ENCODE results near the gene PNMA1. TPM values are rescaled to one million over a fixed set of nuclear protein-coding genes. Genes with fewer than 3 reads are reported as not detected.

The PNMA1 gene
- total RNA-seq, 1 experiment from 2014 or later: 72.9 TPM

DNA sequence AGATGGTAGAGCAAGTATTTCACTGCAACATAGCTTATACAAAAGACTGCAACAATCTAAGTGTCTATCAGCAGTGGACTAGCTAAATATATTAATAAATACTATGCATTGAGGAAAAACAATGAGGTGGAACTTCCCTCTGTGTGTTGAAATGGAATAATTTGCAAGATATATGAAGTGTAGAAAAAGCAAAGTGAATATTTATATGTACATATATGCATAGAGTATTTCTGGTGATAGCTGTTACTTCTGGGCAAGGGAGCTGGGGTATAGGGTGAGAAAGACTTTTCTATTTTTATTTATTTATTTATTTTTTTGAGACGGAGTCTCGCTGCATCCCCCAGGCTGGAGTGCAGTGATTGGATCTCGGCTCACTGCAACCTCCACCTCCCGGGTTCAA is 35.5 kb downstream of the PNMA1 start:
- no peak for DNase-seq (ENCODE audit: extremely low read depth, low read depth)

- no peak for DNase-seq (ENCODE audit: extremely low read depth, low read depth)
These were observed 39.2 kb downstream of the PNMA1 start for GRCh38 chr14:73674986-73675385.

GRCh38 chr14:73667854-73668253 is 46.3 kb downstream of the PNMA1 start:
- no peak for DNase-seq (ENCODE audit: extremely low read depth, low read depth)

- no peak for DNase-seq (ENCODE audit: extremely low read depth, low read depth)
These were observed 47.6 kb downstream of the PNMA1 start for GRCh38 chr14:73666583-73666982.

GRCh38 chr14:73665130-73665529 is 49.1 kb downstream of the PNMA1 start:
- no peak for DNase-seq (ENCODE audit: extremely low read depth, low read depth)

GRCh38 chr14:73663548-73664212 is 50.5 kb downstream of the PNMA1 start:
- DNase-seq (ENCODE audit: extremely low read depth, low read depth): no peak

GRCh38 chr14:73662487-73662943 is 51.7 kb downstream of the PNMA1 start:
- DNase-seq (ENCODE audit: extremely low read depth, low read depth): peak; percentile 92

DNA sequence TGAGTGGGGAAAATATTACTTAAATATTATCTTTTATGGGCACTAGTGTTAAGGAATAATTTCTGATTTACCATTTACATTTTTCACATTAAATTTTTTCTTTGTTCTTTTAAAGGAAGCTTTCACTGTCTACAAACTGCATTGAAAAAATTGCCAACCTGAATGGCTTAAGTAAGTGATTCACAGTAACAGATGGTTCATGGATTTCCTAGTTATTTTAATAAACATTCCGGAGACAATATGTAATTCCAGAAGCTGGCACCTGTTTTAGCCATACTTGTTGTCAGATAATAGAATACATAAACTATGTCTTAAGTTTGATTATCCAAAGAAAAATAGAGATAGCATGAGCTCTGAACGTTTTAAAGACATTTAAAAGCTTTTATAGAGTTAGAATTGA is 52.3 kb downstream of the PNMA1 start:
- no peak for DNase-seq (ENCODE audit: extremely low read depth, low read depth)

Small RNA genes within 50 kb of the gene (small RNA-seq; reads per million reads assigned to genes)
- gene MIR4505: 0 reads per million in 2 experiments

Other genes starting within 250 kb of the PNMA1 start
- 16.3 and 17.3 TPM in 2 replicates for gene RIOX1, start 223.5 kb downstream of the PNMA1 start, total RNA-seq (2014; rRNA removed; shearing (Covaris generic))
- gene ACOT1, start 177.2 kb downstream of the PNMA1 start, total RNA-seq (2014; rRNA removed; shearing (Covaris generic)): 2.7 and 3.2 TPM in 2 replicates
- gene HEATR4, start 155.4 kb downstream of the PNMA1 start, total RNA-seq (2014; rRNA removed; shearing (Covaris generic)): not detected in 2 replicates
- 50.4 and 52.5 TPM in 2 replicates for gene ACOT2, start 145.2 kb downstream of the PNMA1 start, total RNA-seq (2014; rRNA removed; shearing (Covaris generic))
- 3.6 and 4.9 TPM in 2 replicates for gene ACOT4, start 122.5 kb downstream of the PNMA1 start, total RNA-seq (2014; rRNA removed; shearing (Covaris generic))
- not detected in 2 replicates for gene ACOT6, start 101.9 kb downstream of the PNMA1 start, total RNA-seq (2014; rRNA removed; shearing (Covaris generic))
- gene DNAL1, start 69.4 kb downstream of the PNMA1 start, total RNA-seq (2014; rRNA removed; shearing (Covaris generic)): 24.8 and 30.7 TPM in 2 replicates
- 9.6 and 12.8 TPM in 2 replicates for gene PTGR2, start 137.4 kb upstream of the PNMA1 start, total RNA-seq (2014; rRNA removed; shearing (Covaris generic))
- gene ZNF410, start 172.5 kb upstream of the PNMA1 start, total RNA-seq (2014; rRNA removed; shearing (Covaris generic)): 77.5 and 79.3 TPM in 2 replicates
- 1.9 and 2.1 TPM in 2 replicates for gene FAM161B, start 235.7 kb upstream of the PNMA1 start, total RNA-seq (2014; rRNA removed; shearing (Covaris generic))
- 21.8 and 22.4 TPM in 2 replicates for gene COQ6, start 235.9 kb upstream of the PNMA1 start, total RNA-seq (2014; rRNA removed; shearing (Covaris generic))

Data from NCI-H460 (cell line).